T-helper 2 cell treated with Interferon-gamma antibody and Interleukin-4, amounts not matched to agents 100 ng/mL and 5 ng/mL, for 36 hours (primary cell): ENCODE data around the gene GPC6. TPM values are rescaled to one million over a fixed set of nuclear protein-coding genes. Genes with fewer than 3 reads are reported as not detected.

Experiments used
- intact Hi-C: fragments of 100-400 bp; cut with micrococcal nuclease; formaldehyde crosslinking; loops from one replicate; pipeline ENCODE4 v1.15.1; 2023
- total RNA-seq: library from RNA; stranded (reverse); gene quantifications from 2 replicates; pipeline ENCODE4 v1.2.3, GENCODE V29; 2022

Gene GPC6
- total RNA-seq, 1 donor from 2014 or later, result not detected

- intact Hi-C loops, result no loop called here
Measured at GRCh38 chr13:93767917-93768409, 541.4 kb downstream of the GPC6 start.

GRCh38 chr13:93769101-93769500 lies 542.5 kb downstream of the GPC6 start:
- intact Hi-C loops, result no loop called here

- intact Hi-C loops, result no loop called here
Measured at GRCh38 chr13:93769607-93770006, 543.0 kb downstream of the GPC6 start.

GRCh38 chr13:93771227-93771626 lies 544.6 kb downstream of the GPC6 start:
- intact Hi-C loops, result no loop called here

GRCh38 chr13:93771782-93772181 lies 545.2 kb downstream of the GPC6 start:
- intact Hi-C loops, result no loop called here

- intact Hi-C loops, result no loop called here
Measured at GRCh38 chr13:93774506-93774905, 547.9 kb downstream of the GPC6 start.

GRCh38 chr13:93775027-93775426 lies 548.4 kb downstream of the GPC6 start:
- intact Hi-C loops, result no loop called here

- intact Hi-C loops, result no loop called here
Measured at GRCh38 chr13:93775507-93776108, 549.0 kb downstream of the GPC6 start.

- intact Hi-C loops, result no loop called here
Measured at GRCh38 chr13:93776936-93777335, 550.3 kb downstream of the GPC6 start.

- intact Hi-C loops, result no loop called here
Measured at GRCh38 chr13:93777504-93777903, 550.9 kb downstream of the GPC6 start.

- intact Hi-C loops, result no loop called here
Measured at GRCh38 chr13:93778548-93778947, 551.9 kb downstream of the GPC6 start.

GRCh38 chr13:93784191-93784590 lies 557.6 kb downstream of the GPC6 start:
- intact Hi-C loops, result no loop called here

- intact Hi-C loops, result no loop called here
Measured at GRCh38 chr13:93786846-93787489, 560.4 kb downstream of the GPC6 start.

- intact Hi-C loops, result no loop called here
Measured at GRCh38 chr13:93788456-93788855, 561.8 kb downstream of the GPC6 start.

- intact Hi-C loops, result no loop called here
Measured at GRCh38 chr13:93789058-93789457, 562.5 kb downstream of the GPC6 start.

GRCh38 chr13:93794197-93794885 lies 567.7 kb downstream of the GPC6 start:
- intact Hi-C loops, result no loop called here

- intact Hi-C loops, result no loop called here
Measured at GRCh38 chr13:93797463-93797862, 570.9 kb downstream of the GPC6 start.

GRCh38 chr13:93800342-93800741 lies 573.7 kb downstream of the GPC6 start:
- intact Hi-C loops, result no loop called here

- intact Hi-C loops, result no loop called here
Measured at GRCh38 chr13:93805736-93806135, 579.1 kb downstream of the GPC6 start.

GRCh38 chr13:93806861-93807260 lies 580.3 kb downstream of the GPC6 start:
- intact Hi-C loops, result no loop called here

- intact Hi-C loops, result no loop called here
Measured at GRCh38 chr13:93810264-93810663, 583.7 kb downstream of the GPC6 start.

GRCh38 chr13:93811071-93811737 lies 584.6 kb downstream of the GPC6 start:
- intact Hi-C loops, result no loop called here
